K562 (cell line): Measurements from ENCODE around the gene PRR7. TPM values are rescaled to one million over a fixed set of nuclear protein-coding genes. Genes with fewer than 3 reads are reported as not detected.

Experiments used
- ADNP ChIP-seq: fragments of 200-800 bp; sonication (Bioruptor generic); IDR thresholded peaks from 2 replicates; pipeline ENCODE4 v1.6.1; 2016; ENCODE audit warnings: missing genetic modification characterization, missing compliant biosample characterization
- ARID4B ChIP-seq: sonication (generic); formaldehyde crosslinking; IDR thresholded peaks from 2 replicates; pipeline ENCODE4 v1.8.0; 2022; ENCODE audit warnings: mild to moderate bottlenecking, missing genetic modification reagents
- DLX4 ChIP-seq: fragments of 250-450 bp; sonication (Bioruptor Pico); IDR thresholded peaks from 2 replicates; pipeline ENCODE4 v1.6.1; 2021; ENCODE audit warnings: mild to moderate bottlenecking
- EP300 ChIP-seq: IDR thresholded peaks from 2 replicates; pipeline ENCODE4 v1.6.1; 2012; ENCODE audit warnings: low read length, improper control_type of control experiment
- ETS2 ChIP-seq: IDR thresholded peaks from 2 replicates; pipeline ENCODE4 v1.6.1; 2016; ENCODE audit warnings: borderline replicate concordance, missing genetic modification characterization, mild to moderate bottlenecking, moderate library complexity, missing compliant biosample characterization; ENCODE audit not compliant: poor library complexity, severe bottlenecking
- FUS ChIP-seq: fragments of 200-400 bp; formaldehyde crosslinking; optimal IDR thresholded peaks from 2 replicates; pipeline ENCODE3; 2017; ENCODE audit warnings: low read depth, low read length
- GTF3C2 ChIP-seq: IDR thresholded peaks from 3 replicates; pipeline ENCODE4 v1.6.1; 2011; ENCODE audit warnings: borderline replicate concordance, mild to moderate bottlenecking, moderate library complexity; ENCODE audit not compliant: insufficient read length; ENCODE audit errors: extremely low read depth
- KLF10 ChIP-seq: fragments of 250-450 bp; sonication (Bioruptor Pico); IDR thresholded peaks from 2 replicates; pipeline ENCODE4 v1.6.1; 2021; ENCODE audit warnings: matching md5 sums
- POLR2AphosphoS5 ChIP-seq: IDR thresholded peaks from 2 replicates; pipeline ENCODE4 v1.6.1; 2011; ENCODE audit warnings: mild to moderate bottlenecking, low read depth, low read length, moderate library complexity; ENCODE audit not compliant: control insufficient read depth, insufficient read depth
- PPARD ChIP-seq: fragments of 250-450 bp; sonication (Bioruptor Pico); IDR thresholded peaks from 2 replicates; pipeline ENCODE4 v1.8.0; 2022; ENCODE audit warnings: inconsistent platforms, mild to moderate bottlenecking, moderate library complexity
- SMC3 ChIP-seq: conservative IDR thresholded peaks from 2 replicates; pipeline ENCODE4 v1.6.1; 2011; ENCODE audit warnings: low read depth, low read length, improper control_type of control experiment; ENCODE audit not compliant: insufficient read depth
- U2AF1 ChIP-seq: fragments of 200-400 bp; formaldehyde crosslinking; optimal IDR thresholded peaks from 2 replicates; pipeline ENCODE3; 2017; ENCODE audit warnings: mild to moderate bottlenecking, low read depth, low read length, moderate library complexity
- ZC3H8 ChIP-seq: fragments of 450-650 bp; IDR thresholded peaks from 2 replicates; pipeline ENCODE4 v1.6.1; 2017
- ZFP36 ChIP-seq: fragments of 150-350 bp; IDR thresholded peaks from 2 replicates; pipeline ENCODE4 v1.6.1; 2018; ENCODE audit warnings: low read length, low read depth; ENCODE audit not compliant: partially characterized antibody
- ZNF174 ChIP-seq: fragments of 250-450 bp; sonication (Bioruptor Pico); IDR thresholded peaks from 2 replicates; pipeline ENCODE4 v1.4.0; 2020; ENCODE audit warnings: mild to moderate bottlenecking
- ZNF274 ChIP-seq: IDR thresholded peaks from 2 replicates; pipeline ENCODE4 v1.6.1; 2011; ENCODE audit warnings: low read depth, mild to moderate bottlenecking, low read length, moderate library complexity, borderline replicate concordance
- ZNF277 ChIP-seq: fragments of 250-450 bp; sonication (Bioruptor Pico); IDR thresholded peaks from 2 replicates; pipeline ENCODE4 v1.8.0; 2022; ENCODE audit warnings: inconsistent platforms, mild to moderate bottlenecking, moderate library complexity, borderline replicate concordance
- ZNF354B ChIP-seq: fragments of 250-450 bp; sonication (Bioruptor Pico); IDR thresholded peaks from 2 replicates; pipeline ENCODE4 v1.4.0; 2020
- ZNF75A ChIP-seq: fragments of 450-650 bp; formaldehyde crosslinking; IDR thresholded peaks from 2 replicates; pipeline ENCODE4 v1.4.0; 2020; ENCODE audit warnings: mild to moderate bottlenecking
- ZZZ3 ChIP-seq: fragments of 450-650 bp; IDR thresholded peaks from 2 replicates; pipeline ENCODE4 v1.6.1; 2016; ENCODE audit warnings: antibody characterized with exemption, mild to moderate bottlenecking, moderate library complexity
- polyA plus RNA-seq, 8 experiments: library from polyadenylated mRNA; depleted of rRNA in 4 of 8; stranded (reverse) in 5 of 8; unstranded in 3 of 8; fragments of >200 nt; fragmentation: Nextera tagmentation in 2 of 8; fragmentation: Illumina TruSeq in 1 of 8; extraction: Ambion mirVana in 2 of 8; extraction: Trizol in 1 of 8; gene quantifications; 2 replicates each; pipeline versions ENCODE4 v1.2.1 to v1.2.3, GENCODE V29; 2011 to 2014; ENCODE audit warnings: inconsistent platforms in 1 of 8, missing spikeins in 1 of 8
- total RNA-seq, 7 experiments: library from RNA; depleted of rRNA in 6 of 7; stranded (reverse); fragments of >200 nt in 6 of 7; fragmentation: Illumina TruSeq in 2 of 7; extraction: Trizol in 2 of 7; gene quantifications; 2 replicates each; pipeline versions ENCODE4 v1.2.1 to v1.2.3, GENCODE V29; 2011 to 2021; ENCODE audit warnings: low replicate concordance in 1 of 7

Gene PRR7
- total and polyA plus RNA-seq, 9 of the 15 experiments (the other 6 are each of a cell fraction or from before 2014, with no cell fraction given) = 0.80 to 11.3 (median 10.4) TPM; not detected in 4

- TF ChIP-seq POLR2AphosphoS5 (0 out of 2 replicates have a peak, but pooled peaks have one; percentile 49), ZC3H8 (no peak), FUS (no peak), ADNP (tag) (no peak), EP300 (no peak), DLX4 (CRISPR knock-in tag) (no peak), KLF10 (no peak), ZNF277 (CRISPR knock-in tag) (no peak), ZNF174 (CRISPR knock-in tag) (no peak), ETS2 (no peak), ZFP36 (no peak), GTF3C2 (no peak), ARID4B (CRISPR knock-in tag) (peak; percentile 49), ZNF75A (no peak), ZZZ3 (no peak), PPARD (CRISPR knock-in tag) (no peak), SMC3 (peak; percentile 90), U2AF1 (peak; percentile 57), ZNF274 (no peak), ZNF354B (CRISPR knock-in tag) (no peak)
These were observed 7.9 kb downstream of the PRR7 start (continued) for GRCh38 chr5:177454397-177455035.
